Measurements from ENCODE around the gene TEX29. TPM values are rescaled to one million over a fixed set of nuclear protein-coding genes. Genes with fewer than 3 reads are reported as not detected.

The TEX29 gene
- total RNA-seq, 3 donors from 2014 or later (not counting 1 experiment from before 2014, with no cell fraction given) = not detected

- Mint-ChIP-seq H3K27me3 (ENCODE audit: low read depth in 2 of 2) (no peaks in the 10 kb centered on the region), H3K36me3 (peaks cover 5% of the 10 kb centered on the region), H3K27ac (no peak overlapping the region), H3K9me3 (no peaks in the 10 kb centered on the region), H3K4me1 (no peaks in the 10 kb centered on the region), H3K4me3 (no peak overlapping the region)
- H3K27me3 ChIP-seq (ENCODE audit: control insufficient read depth, insufficient read depth, low read length) = no peaks in the 10 kb centered on the region
- H3K36me3 ChIP-seq (ENCODE audit: control insufficient read depth, insufficient read depth, low read length) = peaks cover 79% of the 10 kb centered on the region
- no peak for DNase-seq
- TF ChIP-seq CTCF (IDR thresholded peaks at IDR 0.05) = no peak
- WGBS (ENCODE audit: insufficient coverage) = 97% methylated on average over 17 of the region's 17 CpGs
- H3K4me3 ChIP-seq (ENCODE audit: low read length) = no peak overlapping the region
- ATAC-seq = no peak
- no peaks in the 10 kb centered on the region for H3K4me1 ChIP-seq (ENCODE audit: control insufficient read depth, insufficient read depth, low read length)
- no peak overlapping the region for H3K27ac ChIP-seq (ENCODE audit: low read length)
- no peaks in the 10 kb centered on the region for H3K9me3 ChIP-seq (ENCODE audit: control insufficient read depth, insufficient read depth, low read length)
- intact Hi-C loops (cut with micrococcal nuclease) = no loop called here
Observed at GRCh38 chr13:111278743-111279652, 41.4 kb upstream of the TEX29 start.

GRCh38 chr13:111280226-111280625 lies 40.2 kb upstream of the TEX29 start:
- intact Hi-C loops (cut with micrococcal nuclease) = no loop called here
- no peaks in the 10 kb centered on the region for H3K9me3 ChIP-seq (ENCODE audit: control insufficient read depth, insufficient read depth, low read length)
- no peak for DNase-seq

GRCh38 chr13:111280681-111281585 lies 39.5 kb upstream of the TEX29 start:
- no peaks in the 10 kb centered on the region for H3K9me3 ChIP-seq (ENCODE audit: control insufficient read depth, insufficient read depth, low read length)
- Mint-ChIP-seq H3K36me3 (peaks cover 5% of the 10 kb centered on the region), H3K4me3 (no peak overlapping the region), H3K27me3 (ENCODE audit: low read depth in 2 of 2) (no peaks in the 10 kb centered on the region), H3K27ac (no peak overlapping the region), H3K9me3 (no peaks in the 10 kb centered on the region), H3K4me1 (no peaks in the 10 kb centered on the region)
- WGBS (ENCODE audit: insufficient coverage) = 97% methylated on average over 12 of the region's 12 CpGs
- intact Hi-C loops (cut with micrococcal nuclease) = no loop called here
- TF ChIP-seq CTCF (IDR thresholded peaks at IDR 0.05) = no peak
- no peaks in the 10 kb centered on the region for H3K27me3 ChIP-seq (ENCODE audit: control insufficient read depth, insufficient read depth, low read length)
- ATAC-seq (no peak), DNase-seq (no peak)
- no peak overlapping the region for H3K4me3 ChIP-seq (ENCODE audit: low read length)
- no peaks in the 10 kb centered on the region for H3K4me1 ChIP-seq (ENCODE audit: control insufficient read depth, insufficient read depth, low read length)
- no peak overlapping the region for H3K27ac ChIP-seq (ENCODE audit: low read length)
- peaks cover 83% of the 10 kb centered on the region for H3K36me3 ChIP-seq (ENCODE audit: control insufficient read depth, insufficient read depth, low read length)

More at GRCh38 chr13:111280226-111280625, 40.2 kb upstream of the TEX29 start:
- 97% methylated on average over 12 of the region's 12 CpGs for WGBS (ENCODE audit: insufficient coverage)
- H3K4me3 ChIP-seq (ENCODE audit: low read length) = no peak overlapping the region
- TF ChIP-seq CTCF (IDR thresholded peaks at IDR 0.05) = no peak
- no peak overlapping the region for H3K27ac ChIP-seq (ENCODE audit: low read length)
- ATAC-seq = no peak
- H3K4me1 ChIP-seq (ENCODE audit: control insufficient read depth, insufficient read depth, low read length) = no peaks in the 10 kb centered on the region
- Mint-ChIP-seq H3K36me3 (peaks cover 5% of the 10 kb centered on the region), H3K27ac (no peak overlapping the region), H3K4me1 (no peaks in the 10 kb centered on the region), H3K27me3 (ENCODE audit: low read depth in 2 of 2) (no peaks in the 10 kb centered on the region), H3K9me3 (no peaks in the 10 kb centered on the region), H3K4me3 (no peak overlapping the region)
- H3K36me3 ChIP-seq (ENCODE audit: control insufficient read depth, insufficient read depth, low read length) = peaks cover 84% of the 10 kb centered on the region
- no peaks in the 10 kb centered on the region for H3K27me3 ChIP-seq (ENCODE audit: control insufficient read depth, insufficient read depth, low read length)
